Measurements from ENCODE around the gene HYCC1. TPM values are rescaled to one million over a fixed set of nuclear protein-coding genes. Genes with fewer than 3 reads are reported as not detected.
"Not testable (repeated sequence)": the region's sequence is repeated elsewhere in the genome, so short reads cannot be mapped to it uniquely, and the experiment has no call there.

Gene HYCC1
- total RNA-seq, 1 experiment from 2014 or later: 48.9 TPM

- intact Hi-C loops (cut with micrococcal nuclease): loop anchor here (5.0 to 10.0 kb wide), 2 partner anchors 84 to 126 kb away; no protein-coding TSS in a partner anchor
- ChIA-PET CTCF (interaction anchor here (0.6 to 8.8 kb wide), 2 partner anchors 497 to 514 kb away, joined by 3 to 120 read pairs; no protein-coding TSS in a partner anchor), POLR2A (interaction anchor here (0.6 to 1.5 kb wide), 2 partner anchors 46 to 277 kb away, joined by 3 to 5 read pairs; no protein-coding TSS in a partner anchor)
These were observed 44.6 kb upstream of the HYCC1 start for GRCh38 chr7:23058408-23059096.

GRCh38 chr7:23055582-23056178, 41.8 kb upstream of the HYCC1 start:
- Mint-ChIP-seq H3K27ac (ENCODE audit: low read depth, unreplicated experiment) (no peak overlapping the region), H3K36me3 (ENCODE audit: insufficient read depth, unreplicated experiment) (peaks cover 4% of the 10 kb centered on the region), H3K4me3 (ENCODE audit: unreplicated experiment) (no peak overlapping the region), H3K27me3 (ENCODE audit: insufficient read depth, unreplicated experiment) (no peaks in the 10 kb centered on the region), H3K9me3 (ENCODE audit: unreplicated experiment) (no peaks in the 10 kb centered on the region), H3K4me1 (ENCODE audit: insufficient read depth, unreplicated experiment) (peaks cover 6% of the 10 kb centered on the region)
- ChIA-PET POLR2A (interaction anchor here (0.8 to 2.0 kb wide), 13 partner anchors 11 to 329 kb away, joined by 3 to 13 read pairs (median 4); partner anchors contain the start of genes IL6 and TOMM7), CTCF (interaction anchor here (0.6 to 8.8 kb wide), 72 partner anchors 8 to 595 kb away, joined by 3 to 120 read pairs (median 4); partner anchors contain the start of genes HYCC1, IL6, KLHL7 and TOMM7)
- intact Hi-C loops (cut with micrococcal nuclease): loop anchor here (1.0 to 10.0 kb wide), 7 partner anchors 41 to 495 kb away; partner anchors contain the start of genes HYCC1 and TOMM7
- DNase-seq (ENCODE audit: unreplicated experiment): peak; percentile 79
- TF ChIP-seq, protein P1, sequence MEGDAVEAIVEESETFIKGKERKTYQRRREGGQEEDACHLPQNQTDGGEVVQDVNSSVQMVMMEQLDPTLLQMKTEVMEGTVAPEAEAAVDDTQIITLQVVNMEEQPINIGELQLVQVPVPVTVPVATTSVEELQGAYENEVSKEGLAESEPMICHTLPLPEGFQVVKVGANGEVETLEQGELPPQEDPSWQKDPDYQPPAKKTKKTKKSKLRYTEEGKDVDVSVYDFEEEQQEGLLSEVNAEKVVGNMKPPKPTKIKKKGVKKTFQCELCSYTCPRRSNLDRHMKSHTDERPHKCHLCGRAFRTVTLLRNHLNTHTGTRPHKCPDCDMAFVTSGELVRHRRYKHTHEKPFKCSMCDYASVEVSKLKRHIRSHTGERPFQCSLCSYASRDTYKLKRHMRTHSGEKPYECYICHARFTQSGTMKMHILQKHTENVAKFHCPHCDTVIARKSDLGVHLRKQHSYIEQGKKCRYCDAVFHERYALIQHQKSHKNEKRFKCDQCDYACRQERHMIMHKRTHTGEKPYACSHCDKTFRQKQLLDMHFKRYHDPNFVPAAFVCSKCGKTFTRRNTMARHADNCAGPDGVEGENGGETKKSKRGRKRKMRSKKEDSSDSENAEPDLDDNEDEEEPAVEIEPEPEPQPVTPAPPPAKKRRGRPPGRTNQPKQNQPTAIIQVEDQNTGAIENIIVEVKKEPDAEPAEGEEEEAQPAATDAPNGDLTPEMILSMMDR (IDR thresholded peaks at IDR 0.05; ENCODE audit: unreplicated experiment): peak; percentile 92
- no TSS peak for BruUV-seq (replicated peaks)

More at GRCh38 chr7:23058408-23059096, 44.6 kb upstream of the HYCC1 start:
- no peak for DNase-seq (ENCODE audit: unreplicated experiment)
- Mint-ChIP-seq H3K4me1 (ENCODE audit: insufficient read depth, unreplicated experiment) (no peaks in the 10 kb centered on the region), H3K4me3 (ENCODE audit: unreplicated experiment) (no peak overlapping the region), H3K27ac (ENCODE audit: low read depth, unreplicated experiment) (no peak overlapping the region), H3K36me3 (ENCODE audit: insufficient read depth, unreplicated experiment) (peaks cover 5% of the 10 kb centered on the region), H3K27me3 (ENCODE audit: insufficient read depth, unreplicated experiment) (no peaks in the 10 kb centered on the region), H3K9me3 (ENCODE audit: unreplicated experiment) (no peaks in the 10 kb centered on the region)
- BruUV-seq (replicated peaks): no TSS peak
- TF ChIP-seq, protein P1 (IDR thresholded peaks at IDR 0.05; ENCODE audit: unreplicated experiment): no peak

- H3K9me3 Mint-ChIP-seq (ENCODE audit: unreplicated experiment); H3K4me3 Mint-ChIP-seq (ENCODE audit: unreplicated experiment); BruUV-seq (replicated peaks); H3K36me3 Mint-ChIP-seq (ENCODE audit: insufficient read depth, unreplicated experiment); H3K4me1 Mint-ChIP-seq (ENCODE audit: insufficient read depth, unreplicated experiment); H3K27ac Mint-ChIP-seq (ENCODE audit: low read depth, unreplicated experiment); H3K27me3 Mint-ChIP-seq (ENCODE audit: insufficient read depth, unreplicated experiment): not testable (repeated sequence)
- DNase-seq (ENCODE audit: unreplicated experiment): peak; percentile 27
- POLR2A ChIA-PET: interaction anchor here (0.6 kb wide), 1 partner anchor 31 kb away, joined by 3 read pairs; no protein-coding TSS in a partner anchor
- intact Hi-C loops (cut with micrococcal nuclease): loop anchor here (10.0 kb wide), 1 partner anchor 76 kb away; no protein-coding TSS in a partner anchor
- CTCF ChIA-PET: interaction anchor here (0.6 to 8.8 kb wide), 2 partner anchors 142 to 490 kb away, joined by 3 to 120 read pairs; no protein-coding TSS in a partner anchor
These were observed 37.2 kb upstream of the HYCC1 start for GRCh38 chr7:23051124-23051485.

DNA sequence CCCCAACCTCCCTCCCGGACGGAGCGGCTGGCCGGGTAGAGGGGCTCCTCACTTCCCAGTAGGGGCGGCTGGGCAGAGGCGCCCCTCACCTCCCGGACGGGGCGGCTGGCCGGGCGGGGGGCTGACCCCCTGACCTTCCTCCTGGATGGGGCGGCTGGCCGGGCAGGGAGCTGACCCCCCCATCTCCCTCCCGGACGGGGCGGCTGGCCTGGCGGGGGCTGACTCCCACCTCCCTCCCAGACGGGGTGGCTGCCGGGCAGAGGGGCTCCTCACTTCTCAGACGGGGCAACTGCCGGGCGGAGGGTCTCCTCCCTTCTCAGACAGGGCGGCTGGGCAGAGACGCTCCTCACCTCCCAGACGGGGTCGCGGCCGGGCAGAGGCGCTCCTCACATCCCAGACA, 32.4 kb upstream of the HYCC1 start:
- H3K27me3 Mint-ChIP-seq (ENCODE audit: insufficient read depth, unreplicated experiment); H3K4me1 Mint-ChIP-seq (ENCODE audit: insufficient read depth, unreplicated experiment); H3K9me3 Mint-ChIP-seq (ENCODE audit: unreplicated experiment); CTCF ChIA-PET; H3K4me3 Mint-ChIP-seq (ENCODE audit: unreplicated experiment); POLR2A ChIA-PET; DNase-seq (ENCODE audit: unreplicated experiment); intact Hi-C loops (cut with micrococcal nuclease); H3K27ac Mint-ChIP-seq (ENCODE audit: low read depth, unreplicated experiment); H3K36me3 Mint-ChIP-seq (ENCODE audit: insufficient read depth, unreplicated experiment); BruUV-seq (replicated peaks): not testable (repeated sequence)

DNA sequence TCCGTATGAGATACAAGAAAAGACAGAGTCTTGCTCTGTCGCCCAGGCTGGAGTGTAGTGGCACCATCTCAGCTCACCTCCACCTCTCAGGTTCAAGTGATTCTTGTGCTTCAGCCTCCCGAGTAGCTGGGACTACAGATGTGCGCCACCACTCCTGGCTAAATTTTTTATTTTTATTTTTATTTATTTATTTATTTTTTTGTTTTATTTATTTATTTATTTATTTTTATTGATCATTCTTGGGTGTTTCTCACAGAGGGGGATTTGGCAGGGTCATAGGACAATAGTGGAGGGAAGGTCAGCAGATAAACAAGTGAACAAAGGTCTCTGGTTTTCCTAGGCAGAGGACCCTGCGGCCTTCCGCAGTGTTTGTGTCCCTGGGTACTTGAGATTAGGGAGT, 31.2 kb upstream of the HYCC1 start:
- H3K9me3 Mint-ChIP-seq (ENCODE audit: unreplicated experiment); H3K36me3 Mint-ChIP-seq (ENCODE audit: insufficient read depth, unreplicated experiment); intact Hi-C loops (cut with micrococcal nuclease); H3K4me3 Mint-ChIP-seq (ENCODE audit: unreplicated experiment); H3K4me1 Mint-ChIP-seq (ENCODE audit: insufficient read depth, unreplicated experiment); BruUV-seq (replicated peaks); H3K27ac Mint-ChIP-seq (ENCODE audit: low read depth, unreplicated experiment); DNase-seq (ENCODE audit: unreplicated experiment); H3K27me3 Mint-ChIP-seq (ENCODE audit: insufficient read depth, unreplicated experiment): not testable (repeated sequence)
- POLR2A ChIA-PET: interaction anchor here (1.6 kb wide), 1 partner anchor 10 kb away, joined by 4 read pairs; no protein-coding TSS in a partner anchor
- CTCF ChIA-PET: interaction anchor here (3.0 kb wide), 1 partner anchor 10 kb away, joined by 31 read pairs; no protein-coding TSS in a partner anchor
